DND-41 (cell line): ENCODE data around the gene PHLPP1.

Experiments used
- ATAC-seq: fragments of 200-7000 bp; cut with Tn5 transposase; 3 replicates; pipeline ENCODE4 v1.9.1; 2021; ENCODE audit warnings: low read depth; ENCODE audit not compliant: insufficient read depth
- DNase-seq: peaks from one replicate; pipeline ENCODE4 v3.0.0-alpha.2; 2020
- H2AFZ ChIP-seq: 2 replicates; pipeline ENCODE4 v1.6.0; 2012; ENCODE audit warnings: low read depth, low read length
- H3K27ac ChIP-seq: 2 replicates; pipeline ENCODE4 v1.5.1; 2012; ENCODE audit warnings: low read length, inconsistent platforms
- H3K27me3 ChIP-seq: fragments of 200-600 bp; sonication (generic); 2 replicates; pipeline ENCODE4 v1.6.0; 2012; ENCODE audit warnings: low read length, mild to moderate bottlenecking, inconsistent platforms; ENCODE audit not compliant: insufficient read depth, poor library complexity
- H3K36me3 ChIP-seq: 2 replicates; pipeline ENCODE4 v1.5.1; 2012; ENCODE audit warnings: low read length, inconsistent platforms; ENCODE audit not compliant: insufficient read depth
- H3K4me1 ChIP-seq: 2 replicates; pipeline ENCODE4 v1.5.1; 2012; ENCODE audit warnings: mild to moderate bottlenecking, low read length; ENCODE audit not compliant: insufficient read depth
- H3K4me2 ChIP-seq: 2 replicates; pipeline ENCODE4 v1.6.0; 2012; ENCODE audit warnings: mild to moderate bottlenecking, moderate library complexity, low read length, inconsistent platforms; ENCODE audit not compliant: insufficient read depth
- H3K4me3 ChIP-seq, 2 experiments: fragments of 200-600 bp in 1 of 2; shearing (Covaris generic) in 1 of 2; 2 replicates each; pipeline ENCODE4 v1.5.1; 2012 to 2016; ENCODE audit warnings: inconsistent platforms in 2 of 2, low read length in 2 of 2, mild to moderate bottlenecking in 2 of 2, low read depth in 1 of 2, moderate library complexity in 1 of 2
- H3K79me2 ChIP-seq: 2 replicates; pipeline ENCODE4 v1.6.0; 2012; ENCODE audit warnings: low read length, inconsistent platforms; ENCODE audit not compliant: insufficient read depth
- H3K9ac ChIP-seq: 2 replicates; pipeline ENCODE4 v1.6.0; 2012; ENCODE audit warnings: low read depth, mild to moderate bottlenecking, inconsistent platforms, low read length, moderate library complexity
- H3K9me3 ChIP-seq: 2 replicates; pipeline ENCODE4 v1.5.1; 2012; ENCODE audit warnings: low read length, moderate library complexity, mild to moderate bottlenecking, inconsistent platforms; ENCODE audit not compliant: insufficient read depth, severe bottlenecking
- H4K20me1 ChIP-seq: 2 replicates; pipeline ENCODE4 v1.6.0; 2012; ENCODE audit warnings: low read length; ENCODE audit not compliant: insufficient read depth
- CTCF ChIP-seq: IDR thresholded peaks from 2 replicates; pipeline ENCODE4 v1.5.1; 2012; ENCODE audit warnings: borderline replicate concordance, low read length, moderate library complexity, mild to moderate bottlenecking; ENCODE audit not compliant: poor library complexity, severe bottlenecking; ENCODE audit errors: extremely low read depth
- EZH2 ChIP-seq: IDR thresholded peaks from 3 replicates; pipeline ENCODE4 v1.6.1; 2012; ENCODE audit warnings: borderline replicate concordance, low read depth, mild to moderate bottlenecking, moderate library complexity, low read length, inconsistent platforms; ENCODE audit not compliant: severe bottlenecking

PHLPP1 gene

GRCh38 chr18:62715436-62715758 is at the start of gene PHLPP1:
Gene PHLPP1 (plus strand): TSS chr18:62715541. CDS start chr18:62715684, 143 bp downstream.
- Histone ChIP-seq H3K4me3 (peak within 1 kb of the TSS; percentile 32 to 74; a peak in 3 of 4 replicates), H3K9ac (peak within 1 kb of the TSS; percentile 69), H3K36me3 (no peaks in the 10 kb centered on the region), H3K27me3 (no peaks in the 10 kb centered on the region), H3K9me3 (no peaks in the 10 kb centered on the region), H3K4me1 (peaks cover 52% of the 10 kb centered on the region), H3K79me2 (peaks cover 10% of the 10 kb centered on the region; the same call in 1 of the 2 replicates), H3K27ac (peak within 1 kb of the TSS; percentile 62), H2AFZ (peak within 1 kb of the TSS; percentile 83), H3K4me2 (peak within 1 kb of the TSS; percentile 93), H4K20me1 (no peaks in the 10 kb centered on the region)
- peak; percentile 51 for ATAC-seq
- TF ChIP-seq EZH2: no peak
- TF ChIP-seq CTCF: no peak
- no peak for DNase-seq

- H3K9ac ChIP-seq: no peak overlapping the region
- DNase-seq (no peak), ATAC-seq (no peak)
- no peaks in the 10 kb centered on the region for H3K27me3 ChIP-seq
- H3K27ac ChIP-seq: no peak overlapping the region
- H4K20me1 ChIP-seq: no peaks in the 10 kb centered on the region
- H3K4me3 ChIP-seq: no peak overlapping the region
- TF ChIP-seq CTCF (no peak), EZH2 (no peak)
- H3K79me2 ChIP-seq: no peaks in the 10 kb centered on the region
- no peaks in the 10 kb centered on the region for H3K36me3 ChIP-seq
- no peak overlapping the region for H3K4me2 ChIP-seq
- no peaks in the 10 kb centered on the region for H3K4me1 ChIP-seq
- H3K9me3 ChIP-seq: no peaks in the 10 kb centered on the region
- H2AFZ ChIP-seq: no peak overlapping the region
Observed at GRCh38 chr18:62669225-62669624, 46.1 kb upstream of the PHLPP1 start.

GRCh38 chr18:62670573-62670972 is 44.8 kb upstream of the PHLPP1 start:
- Histone ChIP-seq H3K4me1 (no peaks in the 10 kb centered on the region), H3K9me3 (no peaks in the 10 kb centered on the region), H3K4me2 (no peak overlapping the region), H3K4me3 (no peak overlapping the region), H2AFZ (no peak overlapping the region), H3K27ac (no peak overlapping the region), H3K27me3 (no peaks in the 10 kb centered on the region), H3K79me2 (no peaks in the 10 kb centered on the region), H4K20me1 (no peaks in the 10 kb centered on the region), H3K36me3 (no peaks in the 10 kb centered on the region), H3K9ac (no peak overlapping the region)
- TF ChIP-seq EZH2 (no peak), CTCF (no peak)
- DNase-seq (no peak), ATAC-seq (no peak)

- H3K4me2 ChIP-seq: no peak overlapping the region
- H3K4me3 ChIP-seq: no peak overlapping the region
- no peak overlapping the region for H3K27ac ChIP-seq
- no peak overlapping the region for H2AFZ ChIP-seq
- no peaks in the 10 kb centered on the region for H3K4me1 ChIP-seq
- H3K36me3 ChIP-seq: no peaks in the 10 kb centered on the region
- ATAC-seq (no peak), DNase-seq (no peak)
- H4K20me1 ChIP-seq: no peaks in the 10 kb centered on the region
- H3K9me3 ChIP-seq: no peaks in the 10 kb centered on the region
- TF ChIP-seq CTCF (no peak), EZH2 (no peak)
- H3K79me2 ChIP-seq: no peaks in the 10 kb centered on the region
- peaks cover 2% of the 10 kb centered on the region for H3K27me3 ChIP-seq
- no peak overlapping the region for H3K9ac ChIP-seq
Observed at GRCh38 chr18:62672600-62672999, 42.7 kb upstream of the PHLPP1 start.
